ENCODE data around the gene BAZ1B. TPM values are rescaled to one million over a fixed set of nuclear protein-coding genes. Genes with fewer than 3 reads are reported as not detected.
"Not testable (repeated sequence)": the region's sequence is repeated elsewhere in the genome, so short reads cannot be mapped to it uniquely, and the experiment has no call there.

BAZ1B gene
- total RNA-seq, 1 experiment from 2014 or later, result 66.3 TPM

- TF ChIP-seq NFATC4 (CRISPR knock-in tag; IDR thresholded peaks at IDR 0.05), result no peak
- no peak for TF ChIP-seq EMX1 (CRISPR knock-in tag; IDR thresholded peaks at IDR 0.05)
- no peak for TF ChIP-seq ZBTB43 (CRISPR knock-in tag; IDR thresholded peaks at IDR 0.05)
- no peak for TF ChIP-seq AR (CRISPR knock-in tag; IDR thresholded peaks at IDR 0.05)
- TF ChIP-seq ETV6 (CRISPR knock-in tag; IDR thresholded peaks at IDR 0.05), result no peak
- TF ChIP-seq MYBL2 (CRISPR knock-in tag; IDR thresholded peaks at IDR 0.05), result no peak
- TF ChIP-seq ATF6 (CRISPR knock-in tag; IDR thresholded peaks at IDR 0.05), result no peak
- no peak for TF ChIP-seq RELA (CRISPR knock-in tag; IDR thresholded peaks at IDR 0.05; ENCODE audit: borderline replicate concordance)
- no peak for TF ChIP-seq RORB (CRISPR knock-in tag; IDR thresholded peaks at IDR 0.05)
- no peak for TF ChIP-seq TEAD4 (CRISPR knock-in tag; IDR thresholded peaks at IDR 0.05)
- TF ChIP-seq ZSCAN18 (CRISPR knock-in tag; IDR thresholded peaks at IDR 0.05), result no peak
- TF ChIP-seq, protein P1, sequence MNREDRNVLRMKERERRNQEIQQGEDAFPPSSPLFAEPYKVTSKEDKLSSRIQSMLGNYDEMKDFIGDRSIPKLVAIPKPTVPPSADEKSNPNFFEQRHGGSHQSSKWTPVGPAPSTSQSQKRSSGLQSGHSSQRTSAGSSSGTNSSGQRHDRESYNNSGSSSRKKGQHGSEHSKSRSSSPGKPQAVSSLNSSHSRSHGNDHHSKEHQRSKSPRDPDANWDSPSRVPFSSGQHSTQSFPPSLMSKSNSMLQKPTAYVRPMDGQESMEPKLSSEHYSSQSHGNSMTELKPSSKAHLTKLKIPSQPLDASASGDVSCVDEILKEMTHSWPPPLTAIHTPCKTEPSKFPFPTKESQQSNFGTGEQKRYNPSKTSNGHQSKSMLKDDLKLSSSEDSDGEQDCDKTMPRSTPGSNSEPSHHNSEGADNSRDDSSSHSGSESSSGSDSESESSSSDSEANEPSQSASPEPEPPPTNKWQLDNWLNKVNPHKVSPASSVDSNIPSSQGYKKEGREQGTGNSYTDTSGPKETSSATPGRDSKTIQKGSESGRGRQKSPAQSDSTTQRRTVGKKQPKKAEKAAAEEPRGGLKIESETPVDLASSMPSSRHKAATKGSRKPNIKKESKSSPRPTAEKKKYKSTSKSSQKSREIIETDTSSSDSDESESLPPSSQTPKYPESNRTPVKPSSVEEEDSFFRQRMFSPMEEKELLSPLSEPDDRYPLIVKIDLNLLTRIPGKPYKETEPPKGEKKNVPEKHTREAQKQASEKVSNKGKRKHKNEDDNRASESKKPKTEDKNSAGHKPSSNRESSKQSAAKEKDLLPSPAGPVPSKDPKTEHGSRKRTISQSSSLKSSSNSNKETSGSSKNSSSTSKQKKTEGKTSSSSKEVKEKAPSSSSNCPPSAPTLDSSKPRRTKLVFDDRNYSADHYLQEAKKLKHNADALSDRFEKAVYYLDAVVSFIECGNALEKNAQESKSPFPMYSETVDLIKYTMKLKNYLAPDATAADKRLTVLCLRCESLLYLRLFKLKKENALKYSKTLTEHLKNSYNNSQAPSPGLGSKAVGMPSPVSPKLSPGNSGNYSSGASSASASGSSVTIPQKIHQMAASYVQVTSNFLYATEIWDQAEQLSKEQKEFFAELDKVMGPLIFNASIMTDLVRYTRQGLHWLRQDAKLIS (CRISPR knock-in tag; IDR thresholded peaks at IDR 0.05; ENCODE audit: borderline replicate concordance), result no peak
- no peak for TF ChIP-seq TCF7 (CRISPR knock-in tag; IDR thresholded peaks at IDR 0.05; ENCODE audit: low read depth)
- no peak for TF ChIP-seq SP1 (CRISPR knock-in tag; conservative IDR thresholded peaks at IDR 0.05)
- TF ChIP-seq CREM (CRISPR knock-in tag; IDR thresholded peaks at IDR 0.05), result no peak
- CTCF ChIA-PET, result no interaction called here
- Mint-ChIP-seq H3K4me1 (peaks cover 13% of the 10 kb centered on the region), H3K9me3 (no peaks in the 10 kb centered on the region), H3K27ac (peak overlapping the region; percentile 86; the same call in 1 of the 2 replicates), H3K4me3 (no peak overlapping the region), H3K36me3 (peaks cover 68% of the 10 kb centered on the region), H3K27me3 (ENCODE audit: low read depth) (no peaks in the 10 kb centered on the region)
- POLR2A ChIA-PET, result no interaction called here
- ATAC-seq, result peak; percentile 34
- no peak for DNase-seq (ENCODE audit: low spot score)
Observed at GRCh38 chr7:73482746-73483145, 39.3 kb downstream of the BAZ1B start.

GRCh38 chr7:73481521-73481920 lies 40.6 kb downstream of the BAZ1B start:
- H3K4me3 Mint-ChIP-seq; DNase-seq (ENCODE audit: low spot score); H3K27ac Mint-ChIP-seq; ATAC-seq; H3K27me3 Mint-ChIP-seq (ENCODE audit: low read depth); POLR2A ChIA-PET; CTCF ChIA-PET; H3K9me3 Mint-ChIP-seq: not testable (repeated sequence)
- Mint-ChIP-seq H3K4me1 (peaks cover 13% of the 10 kb centered on the region), H3K36me3 (peaks cover 71% of the 10 kb centered on the region)

All from WTC11 (cell line).